GM23338 (cell line): ENCODE results near the gene CACNG8. TPM values are rescaled to one million over a fixed set of nuclear protein-coding genes. Genes with fewer than 3 reads are reported as not detected.
A peak's percentile ranks its signal among the peaks of the same experiment; 100 is the strongest.

Source experiments
- ATAC-seq: fragments of 200-7000 bp; cut with Tn5 transposase; 3 replicates; pipeline ENCODE4 v1.9.1; 2020
- DNase-seq: peaks from one replicate; pipeline ENCODE4 v3.0.0-alpha.2; 2015; ENCODE audit warnings: low spot score
- H2AFZ ChIP-seq: fragments of 200-600 bp; sonication (generic); 2 replicates; pipeline ENCODE4 v1.8.0; 2016; ENCODE audit warnings: antibody characterized with exemption, mild to moderate bottlenecking, moderate library complexity
- H3F3A ChIP-seq: fragments of 200-600 bp; sonication (generic); replicated peaks from 2 replicates; pipeline ENCODE4 v1.8.0; 2017; ENCODE audit warnings: antibody characterized with exemption, mixed run types, low read depth
- H3K27ac ChIP-seq: fragments of 200-600 bp; sonication (generic); 2 replicates; pipeline ENCODE4 v1.6.1; 2016; ENCODE audit warnings: low read depth
- H3K27me3 ChIP-seq: fragments of 200-600 bp; sonication (generic); 2 replicates; pipeline ENCODE4 v1.8.0; 2016; ENCODE audit warnings: mild to moderate bottlenecking, mixed run types, moderate library complexity; ENCODE audit not compliant: insufficient read depth
- H3K36me3 ChIP-seq: fragments of 200-600 bp; sonication (generic); 2 replicates; pipeline ENCODE4 v1.8.0; 2016; ENCODE audit warnings: mild to moderate bottlenecking; ENCODE audit not compliant: insufficient read depth
- H3K4me1 ChIP-seq: fragments of 200-600 bp; sonication (generic); 2 replicates; pipeline ENCODE4 v1.8.0; 2016; ENCODE audit warnings: mild to moderate bottlenecking, moderate library complexity; ENCODE audit not compliant: insufficient read depth
- H3K4me2 ChIP-seq: fragments of 200-600 bp; sonication (generic); 2 replicates; pipeline ENCODE4 v1.7.1; 2017; ENCODE audit warnings: mixed run types
- H3K4me3 ChIP-seq: fragments of 200-600 bp; sonication (generic); 2 replicates; pipeline ENCODE4 v1.6.1; 2016; ENCODE audit warnings: mixed run types
- H3K79me2 ChIP-seq: fragments of 200-600 bp; sonication (generic); replicated peaks from 2 replicates; pipeline ENCODE4 v1.8.0; 2017; ENCODE audit warnings: mild to moderate bottlenecking; ENCODE audit not compliant: insufficient read depth
- H3K9me2 ChIP-seq: fragments of 200-600 bp; sonication (generic); 2 replicates; pipeline ENCODE4 v1.8.0; 2017; ENCODE audit not compliant: insufficient read depth
- H4K20me1 ChIP-seq: fragments of 200-600 bp; sonication (generic); replicated peaks from 2 replicates; pipeline ENCODE4 v1.8.0; 2017; ENCODE audit warnings: mild to moderate bottlenecking; ENCODE audit not compliant: insufficient read depth
- H3K27ac Mint-ChIP-seq: 2 replicates; pipeline ENCODE4 v1.8.0; 2020; ENCODE audit warnings: inconsistent platforms, mild to moderate bottlenecking, moderate library complexity, mixed read lengths
- H3K27me3 Mint-ChIP-seq: 3 replicates; pipeline ENCODE4 v1.8.0; 2022; ENCODE audit warnings: low read depth, mild to moderate bottlenecking, moderate library complexity, mixed read lengths, inconsistent platforms; ENCODE audit not compliant: insufficient read depth, poor library complexity
- H3K36me3 Mint-ChIP-seq: 3 replicates; pipeline ENCODE4 v1.8.0; 2021; ENCODE audit warnings: low read depth, mild to moderate bottlenecking, inconsistent platforms, moderate library complexity, mixed read lengths
- H3K4me1 Mint-ChIP-seq: 3 replicates; pipeline ENCODE4 v1.8.0; 2020; ENCODE audit warnings: mild to moderate bottlenecking, inconsistent platforms, mixed read lengths
- H3K4me3 Mint-ChIP-seq: 3 replicates; pipeline ENCODE4 v1.8.0; 2021; ENCODE audit warnings: moderate library complexity, mild to moderate bottlenecking, inconsistent platforms, mixed read lengths
- H3K9me3 Mint-ChIP-seq: 3 replicates; pipeline ENCODE4 v1.8.0; 2020; ENCODE audit warnings: moderate library complexity, mild to moderate bottlenecking, inconsistent platforms, mixed read lengths
- CREB1 ChIP-seq: fragments of 250-450 bp; sonication (Bioruptor Pico); IDR thresholded peaks from 2 replicates; pipeline ENCODE4 v1.5.0; 2020; ENCODE audit warnings: low read depth, mild to moderate bottlenecking, moderate library complexity
- EZH2 ChIP-seq: fragments of 200-600 bp; sonication (generic); IDR thresholded peaks from one replicate; pipeline ENCODE4 v1.8.0; 2017; ENCODE audit warnings: antibody characterized with exemption, mild to moderate bottlenecking, low read depth; ENCODE audit not compliant: unreplicated experiment
- POLR2AphosphoS5 ChIP-seq: IDR thresholded peaks from 2 replicates; pipeline ENCODE4 v1.6.1; 2016; ENCODE audit warnings: antibody characterized with exemption, low read depth
- ZNF114 ChIP-seq: fragments of 250-450 bp; sonication (Bioruptor Pico); IDR thresholded peaks from 2 replicates; pipeline ENCODE4 v1.5.0; 2020; ENCODE audit warnings: mild to moderate bottlenecking, moderate library complexity
- ZNF331 ChIP-seq: fragments of 250-450 bp; sonication (Bioruptor Pico); IDR thresholded peaks from 2 replicates; pipeline ENCODE4 v1.5.0; 2020; ENCODE audit warnings: low read depth, mild to moderate bottlenecking, moderate library complexity
- polyA plus RNA-seq: library from polyadenylated mRNA; unstranded; fragments of >200 nt; fragmentation: Nextera tagmentation; extraction: Ambion mirVana; gene quantifications from 2 replicates; pipeline ENCODE4 v1.2.1, GENCODE V29; 2016
- total RNA-seq: library from RNA; depleted of rRNA; stranded (reverse); fragments of >200 nt; shearing (Covaris generic); gene quantifications from 2 replicates; pipeline ENCODE4 v1.2.3, GENCODE V29; 2014
- TF ChIP-seq, protein P1 (sequence below), 2 experiments: fragments of 200-600 bp in 1 of 2; sonication (generic) in 1 of 2; conservative IDR thresholded peaks; 2 replicates each; pipeline versions ENCODE4 v1.5.1 to v1.6.1; 2016 to 2017; ENCODE audit warnings: antibody characterized with exemption in 2 of 2, low read depth in 2 of 2, mild to moderate bottlenecking in 2 of 2, moderate library complexity in 1 of 2
- TF ChIP-seq, protein P2 (sequence below): IDR thresholded peaks from 2 replicates; pipeline ENCODE4 v1.6.1; 2016; ENCODE audit warnings: antibody characterized with exemption
- TF ChIP-seq, protein P3 (sequence below): IDR thresholded peaks from one replicate; pipeline ENCODE4 v1.6.1; 2018; ENCODE audit warnings: antibody characterized with exemption; ENCODE audit not compliant: unreplicated experiment

The CACNG8 gene
- total and polyA plus RNA-seq, 2 experiments from 2014 or later, result 2.2 to 3.9 TPM

DNA sequence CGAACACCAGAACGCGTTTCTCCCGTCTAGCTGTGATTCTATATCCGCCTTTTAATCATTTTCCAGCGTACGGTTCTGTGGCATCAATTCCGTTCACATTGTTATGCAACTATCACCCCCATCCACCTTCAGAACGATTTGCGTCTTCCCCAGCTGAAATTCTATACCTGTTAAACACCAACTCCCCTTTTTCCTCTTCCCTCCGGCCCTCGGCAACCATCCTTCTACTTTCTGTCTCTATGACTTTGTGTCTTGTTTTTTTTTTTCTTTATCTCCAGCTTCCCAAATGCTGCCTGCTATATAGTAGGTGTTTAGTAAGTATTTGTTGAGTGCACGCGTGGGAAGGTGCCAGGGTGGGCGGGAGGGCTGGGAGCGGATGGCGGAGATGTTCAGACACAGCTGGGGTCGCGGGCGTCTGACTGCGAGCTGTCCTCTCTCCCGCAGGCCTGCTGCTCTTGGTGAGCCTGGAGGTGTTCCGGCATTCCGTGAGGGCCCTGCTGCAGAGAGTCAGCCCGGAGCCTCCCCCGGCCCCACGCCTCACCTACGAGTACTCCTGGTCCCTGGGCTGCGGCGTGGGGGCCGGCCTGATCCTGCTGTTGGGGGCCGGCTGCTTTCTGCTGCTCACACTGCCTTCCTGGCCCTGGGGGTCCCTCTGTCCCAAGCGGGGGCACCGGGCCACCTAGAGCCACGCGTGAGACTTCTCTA, 48.9 kb downstream of the CACNG8 start (continued):
- TF ChIP-seq, protein P1, sequence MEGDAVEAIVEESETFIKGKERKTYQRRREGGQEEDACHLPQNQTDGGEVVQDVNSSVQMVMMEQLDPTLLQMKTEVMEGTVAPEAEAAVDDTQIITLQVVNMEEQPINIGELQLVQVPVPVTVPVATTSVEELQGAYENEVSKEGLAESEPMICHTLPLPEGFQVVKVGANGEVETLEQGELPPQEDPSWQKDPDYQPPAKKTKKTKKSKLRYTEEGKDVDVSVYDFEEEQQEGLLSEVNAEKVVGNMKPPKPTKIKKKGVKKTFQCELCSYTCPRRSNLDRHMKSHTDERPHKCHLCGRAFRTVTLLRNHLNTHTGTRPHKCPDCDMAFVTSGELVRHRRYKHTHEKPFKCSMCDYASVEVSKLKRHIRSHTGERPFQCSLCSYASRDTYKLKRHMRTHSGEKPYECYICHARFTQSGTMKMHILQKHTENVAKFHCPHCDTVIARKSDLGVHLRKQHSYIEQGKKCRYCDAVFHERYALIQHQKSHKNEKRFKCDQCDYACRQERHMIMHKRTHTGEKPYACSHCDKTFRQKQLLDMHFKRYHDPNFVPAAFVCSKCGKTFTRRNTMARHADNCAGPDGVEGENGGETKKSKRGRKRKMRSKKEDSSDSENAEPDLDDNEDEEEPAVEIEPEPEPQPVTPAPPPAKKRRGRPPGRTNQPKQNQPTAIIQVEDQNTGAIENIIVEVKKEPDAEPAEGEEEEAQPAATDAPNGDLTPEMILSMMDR (conservative IDR thresholded peaks at IDR 0.05; ENCODE audit: low read depth in 2 of 2), result no peak
- TF ChIP-seq, protein P2, sequence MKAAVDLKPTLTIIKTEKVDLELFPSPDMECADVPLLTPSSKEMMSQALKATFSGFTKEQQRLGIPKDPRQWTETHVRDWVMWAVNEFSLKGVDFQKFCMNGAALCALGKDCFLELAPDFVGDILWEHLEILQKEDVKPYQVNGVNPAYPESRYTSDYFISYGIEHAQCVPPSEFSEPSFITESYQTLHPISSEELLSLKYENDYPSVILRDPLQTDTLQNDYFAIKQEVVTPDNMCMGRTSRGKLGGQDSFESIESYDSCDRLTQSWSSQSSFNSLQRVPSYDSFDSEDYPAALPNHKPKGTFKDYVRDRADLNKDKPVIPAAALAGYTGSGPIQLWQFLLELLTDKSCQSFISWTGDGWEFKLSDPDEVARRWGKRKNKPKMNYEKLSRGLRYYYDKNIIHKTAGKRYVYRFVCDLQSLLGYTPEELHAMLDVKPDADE, result no peak

DNA sequence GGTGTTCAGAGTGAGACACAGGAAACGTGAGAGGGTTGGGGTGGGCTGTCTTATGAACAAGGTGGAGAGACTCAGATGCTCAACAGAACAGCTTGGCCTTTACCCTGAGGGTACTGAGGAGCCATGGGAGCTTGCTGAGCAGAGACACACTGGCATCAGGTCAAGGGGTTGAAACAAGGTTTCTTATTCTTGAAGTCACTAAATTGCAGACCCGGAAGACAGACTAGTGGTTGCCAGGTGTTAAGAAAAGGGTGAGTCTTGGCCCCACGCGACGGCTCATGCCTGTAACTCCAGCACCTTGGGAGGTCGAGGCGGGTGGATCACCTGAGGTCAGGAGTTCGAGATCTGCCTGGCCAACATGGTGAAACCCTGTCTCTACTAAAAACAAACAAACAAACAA, 51.1 kb downstream of the CACNG8 start:
- H3K4me3 Mint-ChIP-seq, result no peak overlapping the region
- H3K4me2 ChIP-seq, result no peak overlapping the region
- H3K36me3 ChIP-seq, result no peaks in the 10 kb centered on the region
- H3K27ac Mint-ChIP-seq, result no peak overlapping the region
- H3K79me2 ChIP-seq, result no peaks in the 10 kb centered on the region
- ATAC-seq (no peak), DNase-seq (no peak)
- H3K4me1 Mint-ChIP-seq, result peaks cover 20% of the 10 kb centered on the region
- H3K27ac ChIP-seq, result no peak overlapping the region
- no peak overlapping the region for H3K4me3 ChIP-seq
- H3F3A ChIP-seq, result 0 out of 2 replicates have a peak, but pooled peaks cover 9% of the 10 kb centered on the region
- no peaks in the 10 kb centered on the region for H4K20me1 ChIP-seq
- TF ChIP-seq EZH2 (no peak), CREB1 (CRISPR knock-in tag) (no peak), ZNF331 (CRISPR knock-in tag) (no peak), POLR2AphosphoS5 (no peak), ZNF114 (no peak)
- H3K27me3 Mint-ChIP-seq, result peaks cover 10% of the 10 kb centered on the region
- H3K9me3 Mint-ChIP-seq, result no peaks in the 10 kb centered on the region; the same call in 1 of the 3 replicates
- H3K27me3 ChIP-seq, result no peaks in the 10 kb centered on the region
- peaks cover 9% of the 10 kb centered on the region for H3K4me1 ChIP-seq
- H3K36me3 Mint-ChIP-seq, result no peaks in the 10 kb centered on the region
- no peak overlapping the region for H2AFZ ChIP-seq
- no peaks in the 10 kb centered on the region for H3K9me2 ChIP-seq

DNA sequence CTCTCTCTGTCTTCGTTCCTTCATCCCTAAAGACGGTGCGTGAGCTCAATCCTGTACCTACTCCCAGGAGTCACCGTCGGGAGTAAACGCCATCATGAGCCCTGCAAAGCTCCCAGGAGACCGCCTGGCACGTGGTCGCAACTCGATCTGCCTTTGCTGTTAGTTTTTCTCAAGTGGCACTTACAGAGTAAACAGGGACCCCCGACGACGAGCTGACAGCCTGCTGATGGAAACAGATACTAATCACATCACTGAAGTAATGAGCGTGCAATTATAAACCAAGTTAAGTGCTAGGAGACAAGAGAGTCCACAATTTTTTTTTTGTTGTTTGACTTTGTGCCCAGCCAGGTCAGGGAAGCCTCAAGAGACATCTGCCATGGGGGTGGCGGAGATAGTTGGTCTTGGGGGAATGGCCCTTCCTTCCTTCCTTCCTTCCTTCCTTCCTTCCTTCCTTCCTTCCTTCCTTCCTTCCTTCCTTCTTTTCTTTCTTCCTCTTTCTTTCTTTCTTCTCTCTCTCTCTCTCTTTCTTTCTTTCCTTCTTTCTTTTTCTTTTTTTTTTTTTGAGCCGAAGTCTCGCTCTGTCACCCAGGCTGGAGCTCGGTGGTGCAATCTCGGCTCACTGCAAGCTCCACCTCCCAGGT, 52.3 kb downstream of the CACNG8 start:
- H4K20me1 ChIP-seq, result no peaks in the 10 kb centered on the region
- Mint-ChIP-seq H3K27me3 (peaks cover 12% of the 10 kb centered on the region), H3K9me3 (no peaks in the 10 kb centered on the region; the same call in 1 of the 3 replicates), H3K4me1 (peaks cover 22% of the 10 kb centered on the region), H3K4me3 (no peak overlapping the region), H3K27ac (no peak overlapping the region), H3K36me3 (no peaks in the 10 kb centered on the region)
- H3K79me2 ChIP-seq, result no peaks in the 10 kb centered on the region
- no peaks in the 10 kb centered on the region for H3K36me3 ChIP-seq
- no peak overlapping the region for H3K4me3 ChIP-seq
- H2AFZ ChIP-seq, result peak overlapping the region; percentile 43; the same call in 1 of the 2 replicates
- no peak overlapping the region for H3K4me2 ChIP-seq
- 0 out of 2 replicates have a peak, but pooled peaks cover 12% of the 10 kb centered on the region for H3F3A ChIP-seq
- H3K27me3 ChIP-seq, result no peaks in the 10 kb centered on the region
- no peak for ATAC-seq
- no peak for DNase-seq
- no peak overlapping the region for H3K27ac ChIP-seq
- peaks cover 9% of the 10 kb centered on the region for H3K4me1 ChIP-seq
- H3K9me2 ChIP-seq, result no peaks in the 10 kb centered on the region
- TF ChIP-seq, protein P3, sequence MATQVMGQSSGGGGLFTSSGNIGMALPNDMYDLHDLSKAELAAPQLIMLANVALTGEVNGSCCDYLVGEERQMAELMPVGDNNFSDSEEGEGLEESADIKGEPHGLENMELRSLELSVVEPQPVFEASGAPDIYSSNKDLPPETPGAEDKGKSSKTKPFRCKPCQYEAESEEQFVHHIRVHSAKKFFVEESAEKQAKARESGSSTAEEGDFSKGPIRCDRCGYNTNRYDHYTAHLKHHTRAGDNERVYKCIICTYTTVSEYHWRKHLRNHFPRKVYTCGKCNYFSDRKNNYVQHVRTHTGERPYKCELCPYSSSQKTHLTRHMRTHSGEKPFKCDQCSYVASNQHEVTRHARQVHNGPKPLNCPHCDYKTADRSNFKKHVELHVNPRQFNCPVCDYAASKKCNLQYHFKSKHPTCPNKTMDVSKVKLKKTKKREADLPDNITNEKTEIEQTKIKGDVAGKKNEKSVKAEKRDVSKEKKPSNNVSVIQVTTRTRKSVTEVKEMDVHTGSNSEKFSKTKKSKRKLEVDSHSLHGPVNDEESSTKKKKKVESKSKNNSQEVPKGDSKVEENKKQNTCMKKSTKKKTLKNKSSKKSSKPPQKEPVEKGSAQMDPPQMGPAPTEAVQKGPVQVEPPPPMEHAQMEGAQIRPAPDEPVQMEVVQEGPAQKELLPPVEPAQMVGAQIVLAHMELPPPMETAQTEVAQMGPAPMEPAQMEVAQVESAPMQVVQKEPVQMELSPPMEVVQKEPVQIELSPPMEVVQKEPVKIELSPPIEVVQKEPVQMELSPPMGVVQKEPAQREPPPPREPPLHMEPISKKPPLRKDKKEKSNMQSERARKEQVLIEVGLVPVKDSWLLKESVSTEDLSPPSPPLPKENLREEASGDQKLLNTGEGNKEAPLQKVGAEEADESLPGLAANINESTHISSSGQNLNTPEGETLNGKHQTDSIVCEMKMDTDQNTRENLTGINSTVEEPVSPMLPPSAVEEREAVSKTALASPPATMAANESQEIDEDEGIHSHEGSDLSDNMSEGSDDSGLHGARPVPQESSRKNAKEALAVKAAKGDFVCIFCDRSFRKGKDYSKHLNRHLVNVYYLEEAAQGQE, result no peak
